ENCODE data around the gene SND1.

SND1 gene

GRCh38 chr7:128104108-128104742, 452.2 kb downstream of the SND1 start (continued):
- TF ChIP-seq ZBTB10 (tag by site-specific recombination; IDR thresholded peaks at IDR 0.05) = no peak
- no peak for TF ChIP-seq ZNF292 (tag by site-specific recombination; IDR thresholded peaks at IDR 0.05; ENCODE audit: borderline replicate concordance, low read depth)
- no peak for TF ChIP-seq ZNF157 (tag by site-specific recombination; IDR thresholded peaks at IDR 0.05)
- no peak for TF ChIP-seq ZBTB17 (tag by site-specific recombination; IDR thresholded peaks at IDR 0.05)
- TF ChIP-seq ZNF596 (tag by site-specific recombination; IDR thresholded peaks at IDR 0.05) = no peak
- no peak for TF ChIP-seq ZNF398 (tag by site-specific recombination; IDR thresholded peaks at IDR 0.05)
- no peak for TF ChIP-seq ZNF777 (tag by site-specific recombination; IDR thresholded peaks at IDR 0.05; ENCODE audit: borderline replicate concordance)
- no peak for TF ChIP-seq ZNF174 (tag by site-specific recombination; IDR thresholded peaks at IDR 0.05)

- Histone ChIP-seq H3K9me3 (ENCODE audit: control insufficient read depth, insufficient read depth, low read depth, low read length) (no peaks in the 10 kb centered on the region), H3K4me1 (ENCODE audit: control insufficient read depth, insufficient read depth, low read length) (no peaks in the 10 kb centered on the region), H3K4me3 (ENCODE audit: low read depth, low read length) (no peak overlapping the region), H3K36me3 (ENCODE audit: control insufficient read depth in 2 of 2, insufficient read depth in 1 of 2, low read length in 2 of 2) (no peaks in the 10 kb centered on the region), H3K27ac (ENCODE audit: extremely low read depth, low read depth, low read length) (no peak overlapping the region)
- CTCF ChIA-PET = interaction anchor here (2.2 kb wide), 1 partner anchor 104 kb away, joined by 9 read pairs; no protein-coding TSS in a partner anchor
- POLR2A ChIA-PET = no interaction called here
- TF ChIP-seq RBAK (tag by site-specific recombination; IDR thresholded peaks at IDR 0.05) = no peak
- TF ChIP-seq ZNF596 (tag by site-specific recombination; IDR thresholded peaks at IDR 0.05) = no peak
- no peak for TF ChIP-seq ATF2 (tag by site-specific recombination; IDR thresholded peaks at IDR 0.05; ENCODE audit: low read depth)
- no peak for TF ChIP-seq ZNF311 (tag by site-specific recombination; IDR thresholded peaks at IDR 0.05; ENCODE audit: borderline replicate concordance)
- TF ChIP-seq HOXC10 (CRISPR knock-in tag; IDR thresholded peaks at IDR 0.05) = no peak
- TF ChIP-seq ZSCAN16 (tag by site-specific recombination; IDR thresholded peaks at IDR 0.05) = no peak
- TF ChIP-seq ZNF776 (tag by site-specific recombination; IDR thresholded peaks at IDR 0.05; ENCODE audit: borderline replicate concordance) = no peak
- TF ChIP-seq ZNF132 (tag by site-specific recombination; IDR thresholded peaks at IDR 0.05; ENCODE audit: borderline replicate concordance) = no peak
Measured at GRCh38 chr7:128105228-128106022, 453.4 kb downstream of the SND1 start.

GRCh38 chr7:128106821-128107220, 454.8 kb downstream of the SND1 start:
- ChIA-PET CTCF (interaction anchor here (0.6 to 0.7 kb wide), 2 partner anchors 276 to 396 kb away, joined by 3 to 6 read pairs; no protein-coding TSS in a partner anchor), POLR2A (no interaction called here)
- Histone ChIP-seq H3K9me3 (ENCODE audit: control insufficient read depth, insufficient read depth, low read depth, low read length) (no peaks in the 10 kb centered on the region), H3K4me3 (ENCODE audit: low read depth, low read length) (no peak overlapping the region), H3K4me1 (ENCODE audit: control insufficient read depth, insufficient read depth, low read length) (no peaks in the 10 kb centered on the region), H3K27ac (ENCODE audit: extremely low read depth, low read depth, low read length) (no peak overlapping the region), H3K36me3 (ENCODE audit: control insufficient read depth in 2 of 2, insufficient read depth in 1 of 2, low read length in 2 of 2) (no peaks in the 10 kb centered on the region)
- TF ChIP-seq ZNF501 (tag by site-specific recombination; IDR thresholded peaks at IDR 0.05) (no peak), ZNF521 (tag by site-specific recombination; IDR thresholded peaks at IDR 0.05) (no peak), ZNF514 (tag by site-specific recombination; IDR thresholded peaks at IDR 0.05) (no peak), ZNF660 (tag by site-specific recombination; IDR thresholded peaks at IDR 0.05) (no peak), ZNF169 (tag by site-specific recombination; IDR thresholded peaks at IDR 0.05) (no peak), ZNF335 (tag by site-specific recombination; conservative IDR thresholded peaks at IDR 0.05) (no peak), FEZF1 (tag by site-specific recombination; IDR thresholded peaks at IDR 0.05) (no peak), ZNF837 (tag by site-specific recombination; IDR thresholded peaks at IDR 0.05) (no peak), ZNF624 (tag by site-specific recombination; IDR thresholded peaks at IDR 0.05) (no peak)
